ENCODE results near the gene PRG3. TPM values are rescaled to one million over a fixed set of nuclear protein-coding genes. Genes with fewer than 3 reads are reported as not detected.
A peak's percentile ranks its signal among the peaks of the same experiment; 100 is the strongest.
"Not testable (repeated sequence)": the region's sequence is repeated elsewhere in the genome, so short reads cannot be mapped to it uniquely, and the experiment has no call there.

The PRG3 gene
- total and polyA plus RNA-seq, 2 experiments from 2014 or later: not detected

- Histone ChIP-seq H3K27me3 (replicated peaks; ENCODE audit: insufficient read depth) (no peaks in the 10 kb centered on the region), H3K9me3 (ENCODE audit: low read depth) (no peaks in the 10 kb centered on the region), H3K4me3 (no peak overlapping the region), H4K20me1 (ENCODE audit: insufficient read depth) (no peaks in the 10 kb centered on the region), H3K4me2 (ENCODE audit: unreplicated experiment) (no peak overlapping the region), H2AFZ (no peak overlapping the region), H3K27ac (no peak overlapping the region), H3K36me3 (ENCODE audit: low read depth) (0 out of 2 replicates have a peak, but pooled peaks cover 13% of the 10 kb centered on the region), H3K79me2 (ENCODE audit: insufficient read depth) (no peaks in the 10 kb centered on the region), H3F3A (ENCODE audit: insufficient read depth) (peaks cover 30% of the 10 kb centered on the region), H3K4me1 (ENCODE audit: insufficient read depth) (peaks cover 24% of the 10 kb centered on the region), H3K9me2 (ENCODE audit: insufficient read depth) (no peaks in the 10 kb centered on the region), H3K9ac (no peak overlapping the region)
- in situ Hi-C loops (cut with MboI): no loop called here
- WGBS, 2 experiments (ENCODE audit: low coverage in 1 of 2, low lambda C conversion rate in 2 of 2, missing lambda C conversion rate in 2 of 2): 14 to 17% methylated on average over 4 of the region's 4 CpGs
- DNase-seq: peak; percentile 61
- TF ChIP-seq EZH2phosphoT487 (IDR thresholded peaks at IDR 0.05; ENCODE audit: insufficient read depth, low read depth) (no peak), EZH2 (IDR thresholded peaks at IDR 0.05; ENCODE audit: insufficient read depth, poor library complexity, severe bottlenecking) (no peak)
Observed at GRCh38 chr11:57405271-57405860, 24.4 kb upstream of the PRG3 start.

GRCh38 chr11:57403802-57404147, 22.8 kb upstream of the PRG3 start:
- Histone ChIP-seq H3K79me2 (ENCODE audit: insufficient read depth) (no peaks in the 10 kb centered on the region), H3K4me1 (ENCODE audit: insufficient read depth) (peaks cover 24% of the 10 kb centered on the region), H4K20me1 (ENCODE audit: insufficient read depth) (no peaks in the 10 kb centered on the region), H3K27me3 (replicated peaks; ENCODE audit: insufficient read depth) (no peaks in the 10 kb centered on the region), H3K9ac (no peak overlapping the region), H3F3A (ENCODE audit: insufficient read depth) (peaks cover 28% of the 10 kb centered on the region), H3K9me3 (ENCODE audit: low read depth) (no peaks in the 10 kb centered on the region), H3K4me3 (no peak overlapping the region), H3K4me2 (ENCODE audit: unreplicated experiment) (no peak overlapping the region), H3K9me2 (ENCODE audit: insufficient read depth) (no peaks in the 10 kb centered on the region), H3K27ac (no peak overlapping the region), H3K36me3 (ENCODE audit: low read depth) (0 out of 2 replicates have a peak, but pooled peaks cover 13% of the 10 kb centered on the region), H2AFZ (no peak overlapping the region)
- in situ Hi-C loops (cut with MboI): no loop called here
- TF ChIP-seq EZH2phosphoT487 (IDR thresholded peaks at IDR 0.05; ENCODE audit: insufficient read depth, low read depth) (no peak), EZH2 (IDR thresholded peaks at IDR 0.05; ENCODE audit: insufficient read depth, poor library complexity, severe bottlenecking) (no peak)
- no peak for DNase-seq
- 93 to 98% methylated on average over 2 of the region's 2 CpGs for WGBS, 2 experiments (ENCODE audit: low coverage in 1 of 2, low lambda C conversion rate in 2 of 2, missing lambda C conversion rate in 2 of 2)

- H3K9ac ChIP-seq; in situ Hi-C loops (cut with MboI); DNase-seq; H3K9me2 ChIP-seq (ENCODE audit: insufficient read depth); H3K9me3 ChIP-seq (ENCODE audit: low read depth); H4K20me1 ChIP-seq (ENCODE audit: insufficient read depth); H2AFZ ChIP-seq; H3K36me3 ChIP-seq (ENCODE audit: low read depth); H3K27me3 ChIP-seq (replicated peaks; ENCODE audit: insufficient read depth); H3K79me2 ChIP-seq (ENCODE audit: insufficient read depth); H3K4me2 ChIP-seq (ENCODE audit: unreplicated experiment); H3K4me3 ChIP-seq; H3K27ac ChIP-seq: not testable (repeated sequence)
- H3K4me1 ChIP-seq (ENCODE audit: insufficient read depth): peaks cover 24% of the 10 kb centered on the region
- 79 to 83% methylated on average over 6 of the region's 6 CpGs for WGBS, 2 experiments (ENCODE audit: low coverage in 1 of 2, low lambda C conversion rate in 2 of 2, missing lambda C conversion rate in 2 of 2)
- peaks cover 28% of the 10 kb centered on the region for H3F3A ChIP-seq (ENCODE audit: insufficient read depth)
Observed at GRCh38 chr11:57403003-57403801, 22.3 kb upstream of the PRG3 start.

GRCh38 chr11:57402188-57403002, 21.4 kb upstream of the PRG3 start:
- WGBS, 2 experiments (ENCODE audit: low coverage in 1 of 2, low lambda C conversion rate in 2 of 2, missing lambda C conversion rate in 2 of 2): 65 to 70% methylated on average over 6 of the region's 6 CpGs
- H3K9me3 ChIP-seq (ENCODE audit: low read depth): no peaks in the 10 kb centered on the region
- H4K20me1 ChIP-seq (ENCODE audit: insufficient read depth): no peaks in the 10 kb centered on the region
- H3K4me1 ChIP-seq (ENCODE audit: insufficient read depth): peaks cover 24% of the 10 kb centered on the region
- H3K4me3 ChIP-seq: no peak overlapping the region
- H3K27me3 ChIP-seq (replicated peaks; ENCODE audit: insufficient read depth): no peaks in the 10 kb centered on the region
- no peak overlapping the region for H2AFZ ChIP-seq
- no peaks in the 10 kb centered on the region for H3K79me2 ChIP-seq (ENCODE audit: insufficient read depth)
- in situ Hi-C loops (cut with MboI): no loop called here
- DNase-seq: peak; percentile 35
- no peak overlapping the region for H3K9ac ChIP-seq
- peaks cover 21% of the 10 kb centered on the region for H3F3A ChIP-seq (ENCODE audit: insufficient read depth)
- TF ChIP-seq EZH2 (IDR thresholded peaks at IDR 0.05; ENCODE audit: insufficient read depth, poor library complexity, severe bottlenecking): no peak
- H3K36me3 ChIP-seq (ENCODE audit: low read depth): 0 out of 2 replicates have a peak, but pooled peaks cover 1% of the 10 kb centered on the region
- H3K9me2 ChIP-seq (ENCODE audit: insufficient read depth): no peaks in the 10 kb centered on the region
- no peak overlapping the region for H3K27ac ChIP-seq
- H3K4me2 ChIP-seq (ENCODE audit: unreplicated experiment): no peak overlapping the region
